ENCODE results near the gene CENPE.

Gene CENPE

GRCh38 chr4:103100691-103101090, 97.5 kb downstream of the CENPE start:
- no peak for DNase-seq (ENCODE audit: low read depth)
- H3K4me3 ChIP-seq (ENCODE audit: low read depth, low read length), result no peak overlapping the region
- TF ChIP-seq CTCF (IDR thresholded peaks at IDR 0.05; ENCODE audit: low read depth, low read length, missing control alignments), result no peak

- peak; percentile 80 for DNase-seq (ENCODE audit: low read depth)
- peak within 1 kb of the TSS; percentile 26; the same call in 1 of the 2 replicates for H3K4me3 ChIP-seq (ENCODE audit: low read depth, low read length)
- peak; percentile 62 for TF ChIP-seq CTCF (IDR thresholded peaks at IDR 0.05; ENCODE audit: low read depth, low read length, missing control alignments)
These were observed 98.3 kb downstream of the CENPE start, which contains the start of gene BDH2 for GRCh38 chr4:103099691-103100392. TSS of gene BDH2 (minus strand) at chr4:103099834. CDS start at chr4:103096254, 3,580 bp downstream.

DNA sequence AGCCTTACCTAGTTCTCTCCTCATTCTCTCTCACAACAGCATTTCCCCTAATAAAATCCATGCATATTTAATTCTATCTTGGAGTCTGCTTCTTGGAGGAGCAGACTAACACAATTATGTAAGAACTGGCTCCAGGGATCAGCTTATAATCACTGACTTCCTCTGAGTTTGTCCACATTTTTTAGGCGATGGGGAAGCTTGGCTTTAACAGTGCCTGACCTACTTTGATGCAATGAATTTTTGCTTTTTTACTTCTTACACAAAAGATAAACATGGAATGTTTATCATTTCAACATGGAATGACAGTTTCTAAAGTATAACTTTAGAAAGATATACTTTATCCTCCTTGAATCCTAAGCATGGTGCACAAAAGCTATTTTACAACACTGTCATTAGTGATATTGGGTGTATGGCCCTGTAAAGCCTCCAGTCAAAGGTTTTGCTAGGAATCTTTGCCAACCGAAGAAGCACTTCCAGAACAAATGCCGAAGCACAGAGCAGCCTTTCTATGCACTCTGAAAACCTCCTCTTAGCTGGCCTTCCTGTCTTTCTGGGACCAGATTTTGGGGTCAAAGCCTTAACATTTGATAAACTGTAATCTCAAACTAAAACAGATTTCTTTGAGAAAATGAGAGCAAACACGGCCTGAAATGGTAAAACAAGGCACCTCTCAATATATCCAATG, 99.2 kb downstream of the CENPE start:
- DNase-seq (ENCODE audit: low read depth), result no peak
- no peak for TF ChIP-seq CTCF (IDR thresholded peaks at IDR 0.05; ENCODE audit: low read depth, low read length, missing control alignments)
- H3K4me3 ChIP-seq (ENCODE audit: low read depth, low read length), result peak overlapping the region; percentile 26; the same call in 1 of the 2 replicates

DNA sequence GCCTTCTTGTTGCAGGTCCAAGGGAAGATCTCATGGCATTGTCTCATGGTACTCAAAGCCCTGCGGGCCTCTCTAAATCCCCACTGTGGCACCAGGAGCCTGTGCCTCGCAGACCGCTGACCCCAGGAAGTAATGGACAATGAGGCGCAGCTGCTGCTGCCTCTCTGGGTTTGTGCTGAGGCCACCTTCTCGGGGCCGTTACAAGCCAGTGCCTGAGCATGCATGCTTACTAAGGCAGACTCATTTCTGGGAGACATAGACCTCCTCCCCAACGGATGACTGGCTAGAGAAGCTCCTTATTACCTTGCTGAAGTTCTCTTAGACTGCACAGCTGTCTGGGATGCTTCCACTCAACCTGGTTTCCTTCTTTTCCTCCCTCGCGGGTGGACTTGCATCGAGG, 99.8 kb downstream of the CENPE start:
- TF ChIP-seq CTCF (IDR thresholded peaks at IDR 0.05; ENCODE audit: low read depth, low read length, missing control alignments), result no peak
- no peak overlapping the region for H3K4me3 ChIP-seq (ENCODE audit: low read depth, low read length)

DNA sequence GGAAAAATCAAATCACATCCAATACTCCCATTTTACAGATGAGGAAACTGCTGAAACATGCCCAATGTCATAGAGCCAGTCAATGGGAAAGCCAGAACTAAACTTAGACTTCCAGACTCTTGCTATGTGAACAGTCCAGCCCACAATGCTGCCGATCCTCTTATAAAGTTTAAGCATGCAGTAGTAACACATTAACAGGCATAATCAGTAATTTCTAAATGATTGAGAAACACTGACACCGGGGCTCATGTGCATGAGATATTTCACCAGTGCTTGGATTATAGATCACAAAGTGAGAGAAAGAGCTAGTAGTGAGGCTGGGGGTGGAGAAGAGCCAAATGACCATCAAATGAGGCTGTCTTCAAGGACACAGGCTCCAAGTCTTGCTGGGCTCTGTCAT, 101.0 kb downstream of the CENPE start:
- no peak for DNase-seq (ENCODE audit: low read depth)
- no peak for TF ChIP-seq CTCF (IDR thresholded peaks at IDR 0.05; ENCODE audit: low read depth, low read length, missing control alignments)

More for the DNA sequence above, 99.8 kb downstream of the CENPE start:
- no peak for DNase-seq (ENCODE audit: low read depth)

DNA sequence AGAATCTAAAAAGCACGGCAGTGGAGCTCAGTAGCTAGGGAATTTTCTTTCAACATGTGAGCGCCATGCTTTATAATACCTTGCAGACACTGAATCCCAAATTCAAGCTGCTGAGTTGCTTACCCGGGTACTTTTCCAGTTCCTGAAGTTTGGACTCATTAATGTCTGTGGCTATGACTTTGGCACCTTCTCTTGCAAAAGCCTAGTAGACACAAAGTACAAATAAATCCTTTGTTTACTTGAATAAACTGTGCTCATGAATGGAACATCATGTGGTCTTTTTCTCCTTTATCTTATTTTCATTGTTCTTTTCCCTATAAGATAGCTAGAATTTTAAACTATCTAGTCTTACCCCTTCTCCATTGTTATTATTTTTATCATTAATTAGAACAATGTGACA, 103.1 kb downstream of the CENPE start:
- H3K4me3 ChIP-seq (ENCODE audit: low read depth, low read length), result no peak overlapping the region
- no peak for TF ChIP-seq CTCF (IDR thresholded peaks at IDR 0.05; ENCODE audit: low read depth, low read length, missing control alignments)
- DNase-seq (ENCODE audit: low read depth), result no peak

More for the DNA sequence above, 101.0 kb downstream of the CENPE start:
- no peak overlapping the region for H3K4me3 ChIP-seq (ENCODE audit: low read depth, low read length)

All from GM12864 (cell line).